Measurements from ENCODE around the gene SETD4. TPM values are rescaled to one million over a fixed set of nuclear protein-coding genes. Genes with fewer than 3 reads are reported as not detected.
"Not testable (repeated sequence)": the region's sequence is repeated elsewhere in the genome, so short reads cannot be mapped to it uniquely, and the experiment has no call there.

The SETD4 gene
- total RNA-seq, 1 donor from 2014 or later: 16.8 TPM

DNA sequence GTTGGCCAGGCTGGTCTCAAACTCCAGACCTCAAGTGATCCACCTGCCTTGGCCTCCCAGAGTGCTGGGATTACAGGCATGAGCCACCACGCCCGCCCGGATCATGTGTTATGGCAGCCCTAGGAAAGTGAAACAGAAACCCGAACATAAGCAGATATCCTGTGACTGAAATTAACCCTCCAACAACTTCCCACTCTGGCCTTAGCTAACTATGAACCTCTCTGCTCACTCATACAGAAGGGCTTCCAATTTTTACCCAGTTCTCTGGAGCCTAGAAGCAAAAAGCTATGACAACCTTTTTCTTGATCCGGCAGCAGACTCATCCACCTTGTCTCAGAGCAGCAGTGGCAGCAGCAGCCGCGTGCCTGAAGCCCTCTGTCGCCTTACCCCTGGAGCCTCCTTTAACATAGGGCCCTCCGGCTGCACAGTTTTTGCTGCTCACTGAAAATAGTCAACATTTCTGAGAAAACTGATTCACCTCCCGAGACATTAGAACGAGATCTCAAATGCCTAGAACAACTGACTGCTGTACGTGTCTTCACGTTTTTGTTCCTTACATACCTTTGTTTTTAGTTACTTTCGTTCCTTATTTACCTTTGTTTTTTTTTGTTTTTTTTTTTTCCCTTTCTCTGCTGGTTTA lies 18.8 kb upstream of the SETD4 start:
- DNase-seq: no peak

- DNase-seq: no peak
Observed at GRCh38 chr21:36077758-36078157, 17.4 kb upstream of the SETD4 start.

DNA sequence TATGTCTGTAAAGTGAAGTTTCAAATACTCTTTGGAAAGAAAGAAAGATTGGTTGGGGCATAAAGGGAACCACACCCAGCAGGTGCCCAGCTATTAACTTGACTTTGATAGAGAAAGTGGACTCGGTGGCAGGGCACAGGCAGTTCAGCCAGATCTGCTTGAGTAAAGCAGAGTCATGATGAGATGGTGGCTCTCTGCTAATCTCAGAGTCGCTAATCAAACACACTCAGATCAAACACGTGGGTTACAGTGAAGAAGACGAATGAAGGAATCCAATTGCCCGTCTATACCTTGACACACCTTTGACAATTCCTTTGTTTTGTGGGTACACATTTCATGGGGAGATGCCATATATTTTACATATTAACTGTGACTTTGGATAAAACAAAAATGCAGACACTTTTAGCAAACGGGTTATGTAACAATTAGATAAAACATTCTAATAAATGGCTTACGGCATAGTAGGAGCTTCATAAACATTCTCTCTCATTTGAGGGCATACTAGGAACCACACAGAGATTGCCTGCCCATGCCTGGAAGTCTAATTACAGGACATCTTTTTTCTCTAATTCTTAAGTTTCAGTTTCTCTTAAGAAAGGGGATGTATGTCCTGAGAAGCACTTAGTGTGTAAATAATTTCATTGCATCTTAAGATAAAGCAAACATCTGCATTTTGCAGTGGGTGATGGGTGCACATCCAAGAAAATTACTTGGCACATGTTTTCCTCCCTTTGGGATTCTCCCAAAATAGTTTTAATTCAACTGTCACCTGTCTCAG lies 16.7 kb upstream of the SETD4 start:
- no peak for DNase-seq

DNA sequence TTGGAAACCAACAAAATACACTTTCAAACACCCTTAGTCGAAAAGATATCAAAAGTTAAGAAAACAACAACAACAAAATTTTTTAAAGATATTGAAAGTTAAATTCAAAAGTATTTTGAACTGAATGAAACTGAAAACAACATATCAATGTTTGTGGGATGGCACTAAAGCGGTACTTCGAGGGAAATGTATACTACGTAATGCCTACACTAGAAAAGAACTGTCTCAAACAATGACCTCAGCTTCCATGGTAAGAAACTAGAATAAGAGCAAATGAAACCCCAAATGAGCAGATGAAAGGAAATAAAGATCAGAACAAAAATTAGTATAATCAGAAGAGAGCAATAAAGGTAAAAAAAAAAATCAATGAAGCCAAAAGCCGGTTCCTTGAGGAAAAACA lies 15.6 kb upstream of the SETD4 start:
- no peak for DNase-seq

GRCh38 chr21:36075171-36075570 lies 14.8 kb upstream of the SETD4 start:
- DNase-seq: no peak

- not testable (repeated sequence) for DNase-seq
Observed at GRCh38 chr21:36073911-36074310, 13.6 kb upstream of the SETD4 start.

DNA sequence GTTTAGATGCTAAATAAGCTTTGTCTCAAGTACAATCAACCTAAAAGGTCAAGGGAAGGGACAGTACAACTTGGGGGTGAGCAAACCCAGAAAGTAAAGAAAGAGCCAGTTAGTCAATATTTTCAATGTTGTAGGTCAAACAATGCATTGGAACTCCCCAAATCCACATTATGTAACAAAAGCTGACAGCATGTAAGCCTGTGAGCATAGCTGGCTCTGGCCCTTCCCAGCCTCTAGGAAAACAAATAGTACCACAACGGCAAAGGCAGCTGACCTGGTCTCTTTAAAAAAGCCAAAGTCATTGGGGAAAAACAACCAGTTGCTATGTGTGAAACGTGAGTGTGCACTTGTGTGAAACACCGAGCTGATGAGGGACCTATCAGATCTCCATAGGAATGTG lies 12.9 kb upstream of the SETD4 start:
- no peak for DNase-seq

- no peak for DNase-seq
Observed at GRCh38 chr21:36072453-36073162, 12.3 kb upstream of the SETD4 start.

DNA sequence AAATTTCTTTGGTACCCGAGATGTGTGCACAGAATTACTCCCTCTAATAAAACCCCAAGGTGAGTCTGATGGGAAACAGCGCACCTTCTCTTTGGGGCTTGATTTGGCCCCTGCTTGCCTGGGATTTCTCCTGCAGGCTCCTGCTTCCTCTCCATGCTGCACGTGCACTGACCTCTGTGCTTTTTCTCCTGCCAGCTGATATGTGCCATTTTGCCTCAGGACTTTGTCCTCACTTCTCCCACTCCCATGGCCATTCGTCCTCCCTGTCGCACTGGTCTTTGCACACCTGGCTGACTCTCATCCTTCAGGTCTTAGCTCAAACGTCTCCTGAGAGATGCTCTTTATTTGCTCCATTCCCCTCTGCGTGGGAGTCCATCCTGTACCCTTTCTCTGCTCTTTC lies 10.7 kb upstream of the SETD4 start:
- DNase-seq: no peak

- peak; percentile 80 for DNase-seq
Observed at GRCh38 chr21:36069713-36070583, 9.6 kb upstream of the SETD4 start, which contains the start of gene CBR1. TSS of gene CBR1 (plus strand) at chr21:36070024. CDS start at chr21:36070116, 92 bp downstream.

DNA sequence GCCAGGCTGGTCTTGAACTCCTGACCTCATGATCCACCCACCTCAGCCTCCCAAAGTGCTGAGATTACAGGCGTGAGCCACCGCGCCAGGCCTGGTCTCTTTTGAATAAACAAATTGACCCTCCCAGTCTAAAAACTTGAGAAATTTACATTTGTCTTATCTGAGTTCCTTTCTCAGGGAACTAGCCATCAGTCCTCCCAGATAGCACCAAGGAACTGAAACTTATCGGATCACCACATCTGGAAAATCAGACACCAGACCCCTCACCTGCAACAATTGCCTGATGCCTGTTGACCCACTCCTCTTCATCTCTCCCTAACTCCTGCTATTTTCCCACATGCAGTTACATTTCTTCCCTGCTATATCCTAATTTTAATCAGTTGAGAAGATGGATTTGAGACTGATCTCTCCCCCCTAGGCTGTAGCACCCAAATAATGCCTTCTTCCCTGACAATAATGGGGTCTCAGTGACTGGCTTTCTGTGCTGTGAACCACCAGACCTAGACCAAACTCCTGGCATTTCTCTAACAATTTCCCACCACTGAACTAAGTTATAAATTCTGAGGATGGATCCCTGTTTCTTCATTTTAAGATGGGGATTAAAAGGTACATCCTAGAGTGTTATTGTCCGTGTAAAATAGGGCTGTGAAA lies 8.5 kb upstream of the SETD4 start:
- DNase-seq: no peak

GRCh38 chr21:36065497-36066036 lies 5.2 kb upstream of the SETD4 start:
- DNase-seq: peak; percentile 76

GRCh38 chr21:36064085-36064460 lies 3.7 kb upstream of the SETD4 start:
- no peak for DNase-seq

DNA sequence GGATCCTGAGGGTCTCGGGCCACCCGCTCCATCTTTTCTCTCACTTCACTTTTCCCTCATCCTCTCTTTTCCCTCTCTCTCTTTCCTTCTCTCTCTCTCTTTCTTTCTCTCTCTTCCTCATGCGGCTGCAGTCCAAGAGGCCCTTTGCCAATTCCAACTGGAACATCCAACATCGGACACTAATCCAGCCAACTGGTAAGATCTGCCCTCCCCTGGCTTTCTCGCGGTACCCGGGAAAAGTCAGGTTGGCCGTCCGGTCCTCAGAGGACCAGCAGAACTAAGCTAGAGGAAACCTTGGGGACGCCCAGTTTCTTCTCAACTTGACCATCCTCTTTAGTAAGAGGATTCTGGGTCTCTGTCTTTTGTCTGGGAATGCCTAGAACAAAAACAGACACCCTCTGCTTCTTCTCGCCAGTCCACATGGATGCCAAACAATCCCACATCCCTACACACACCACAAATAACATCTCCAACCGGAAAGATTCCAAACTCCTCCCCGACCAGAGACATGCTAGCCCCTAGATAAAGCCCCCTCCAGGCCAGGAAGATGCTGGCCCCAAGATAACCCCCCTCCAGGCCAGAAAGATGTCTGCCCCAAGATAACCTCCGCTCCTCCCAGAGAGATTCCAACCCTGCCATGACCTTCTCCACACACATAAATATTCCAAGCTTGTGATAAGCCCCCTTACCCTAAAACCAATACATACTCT lies 3.2 kb upstream of the SETD4 start:
- no peak for DNase-seq

- DNase-seq: no peak
Observed at GRCh38 chr21:36061445-36061844, 1.1 kb upstream of the SETD4 start.

DNA sequence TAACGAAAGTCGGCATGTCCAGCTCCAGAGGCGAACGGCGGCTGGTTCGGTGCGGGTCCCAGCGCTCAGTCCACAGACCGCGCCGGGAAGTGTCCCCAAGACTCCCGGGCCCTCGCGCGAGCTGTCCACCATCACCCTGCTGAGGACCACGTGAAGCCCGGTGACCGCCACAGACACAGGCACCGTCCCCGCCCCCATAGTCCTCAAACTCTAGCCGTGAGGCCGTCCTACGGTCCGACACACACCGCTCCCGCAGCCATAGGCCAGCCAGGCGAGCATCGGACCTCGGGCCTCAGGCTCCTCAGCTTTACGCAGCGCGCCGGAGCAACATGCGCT lies 535 bp downstream of the SETD4 start:
- DNase-seq: no peak

- DNase-seq: no peak
Observed at GRCh38 chr21:36055551-36055950, 4.8 kb downstream of the SETD4 start.

GRCh38 chr21:36053715-36054062 lies 6.6 kb downstream of the SETD4 start:
- DNase-seq: no peak

DNA sequence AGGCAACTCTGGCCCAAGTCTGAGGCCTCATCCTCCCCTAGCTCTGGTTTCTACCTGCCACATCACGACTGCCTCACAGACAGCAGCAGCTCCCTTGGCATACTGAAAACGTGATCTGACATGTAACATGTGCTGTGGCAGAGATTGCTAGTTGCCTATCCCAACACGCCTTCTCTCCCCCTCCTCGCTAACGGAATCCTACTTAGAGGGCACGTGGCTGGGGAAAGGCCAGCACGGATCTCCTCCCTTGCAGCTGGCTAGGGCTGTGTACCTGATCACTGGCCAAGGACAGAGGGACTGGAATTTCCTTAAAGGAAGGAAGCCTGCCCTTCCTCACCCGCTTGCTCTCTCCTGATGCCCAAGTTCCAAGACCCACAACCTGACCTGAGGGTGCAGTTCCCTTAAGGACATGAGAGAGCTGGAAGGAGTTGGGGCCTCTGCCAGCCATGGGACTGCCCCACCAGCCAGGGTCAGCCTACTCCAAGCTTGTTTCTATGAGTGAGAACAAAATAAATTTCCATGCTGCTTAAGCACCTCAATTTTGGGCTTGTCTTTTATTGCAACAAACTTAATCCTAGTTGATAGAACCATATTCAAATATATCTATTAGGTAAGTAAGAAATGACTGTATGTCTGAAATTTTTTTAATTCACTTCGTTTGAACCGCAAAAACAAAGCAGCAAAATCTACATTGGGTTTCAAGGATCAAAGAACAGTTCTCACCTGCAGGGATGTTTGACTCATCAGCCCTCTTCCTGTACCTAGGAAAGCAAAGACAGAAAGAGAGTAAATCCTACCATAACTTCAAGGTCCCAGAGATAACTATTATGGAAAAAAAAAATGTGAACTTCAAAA lies 7.2 kb downstream of the SETD4 start:
- DNase-seq: peak; percentile 28

- DNase-seq: no peak
Observed at GRCh38 chr21:36048357-36048756, 12.0 kb downstream of the SETD4 start.
